ENCODE measurements around the gene VPS4A. TPM values are rescaled to one million over a fixed set of nuclear protein-coding genes. Genes with fewer than 3 reads are reported as not detected.
"Not testable (repeated sequence)": the region's sequence is repeated elsewhere in the genome, so short reads cannot be mapped to it uniquely, and the experiment has no call there.

Gene VPS4A
- 24.8 TPM for total RNA-seq

GRCh38 chr16:69310653-69311532 is at the start of gene VPS4A:
Gene VPS4A, plus strand, starts transcription at chr16:69311350. Its CDS starts 162 bp downstream, at chr16:69311512.
- peak; percentile 98 for DNase-seq (ENCODE audit: low spot score)
- intact Hi-C loops (cut with DNase I), result no loop called here
- peak; percentile 98 for ATAC-seq

DNA sequence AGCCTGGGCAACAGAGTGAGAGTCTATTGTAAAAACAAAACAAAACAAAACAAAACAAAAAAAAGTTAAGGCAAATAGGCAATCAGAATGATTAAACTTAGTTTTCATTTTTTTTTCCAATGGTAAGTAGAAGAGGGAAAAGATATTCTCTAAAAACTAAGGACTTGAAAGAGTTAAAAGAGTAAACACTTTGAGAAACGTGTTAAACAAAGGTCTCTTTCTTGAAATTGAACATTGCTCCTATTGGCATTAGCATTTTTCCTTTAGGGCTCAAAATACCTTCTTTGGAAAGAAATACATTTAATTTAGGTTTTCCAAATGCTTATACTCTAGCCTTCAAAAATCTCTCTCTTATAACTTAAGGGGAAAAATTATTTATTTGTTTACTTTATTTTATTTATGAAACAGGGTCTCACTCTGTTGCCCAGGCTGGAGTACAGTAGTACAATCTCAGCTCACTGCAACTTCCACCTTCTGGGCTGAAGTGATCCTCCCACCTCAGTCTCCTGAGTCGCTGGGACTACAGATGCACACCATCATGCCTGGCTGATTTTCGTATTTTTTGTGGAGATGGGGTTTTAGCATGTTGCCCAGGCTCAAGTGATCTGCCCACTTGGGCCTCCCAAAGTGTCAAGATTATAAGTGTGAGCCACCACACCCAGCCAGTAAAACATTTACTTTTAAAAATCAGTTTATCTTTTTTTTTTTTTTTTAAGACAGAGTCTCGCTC is 44.7 kb upstream of the VPS4A start:
- DNase-seq (ENCODE audit: low spot score) (no peak), ATAC-seq (no peak)
- intact Hi-C loops (cut with DNase I), result no loop called here

GRCh38 chr16:69267633-69268032 is 43.5 kb upstream of the VPS4A start:
- DNase-seq (ENCODE audit: low spot score) (no peak), ATAC-seq (no peak)
- intact Hi-C loops (cut with DNase I), result no loop called here

- DNase-seq (ENCODE audit: low spot score) (no peak), ATAC-seq (peak; percentile 61)
- intact Hi-C loops (cut with DNase I), result no loop called here
Measured at GRCh38 chr16:69270395-69270794, 40.8 kb upstream of the VPS4A start.

DNA sequence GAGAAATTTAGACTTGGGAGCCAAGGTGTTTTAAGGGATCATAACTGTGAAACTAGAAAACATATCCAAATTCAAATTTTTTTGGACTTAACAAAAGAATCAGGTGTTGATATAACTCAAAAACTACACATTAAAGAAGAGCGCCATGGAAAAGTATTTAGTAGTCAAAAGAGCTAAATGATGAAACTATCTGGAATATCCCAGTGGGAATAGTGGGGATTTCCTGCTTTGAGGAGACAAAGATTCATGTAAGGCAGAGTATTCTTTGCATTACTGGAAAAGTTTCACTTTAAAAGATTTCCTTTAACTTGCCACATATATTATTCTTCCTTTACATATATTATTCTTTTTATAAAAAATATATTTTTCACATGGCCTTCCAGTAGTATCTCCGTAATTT is 40.3 kb upstream of the VPS4A start:
- intact Hi-C loops (cut with DNase I), result no loop called here
- ATAC-seq (no peak), DNase-seq (ENCODE audit: low spot score) (no peak)

GRCh38 chr16:69273009-69273408 is 38.1 kb upstream of the VPS4A start:
- DNase-seq (ENCODE audit: low spot score) (no peak), ATAC-seq (no peak)
- intact Hi-C loops (cut with DNase I), result no loop called here

DNA sequence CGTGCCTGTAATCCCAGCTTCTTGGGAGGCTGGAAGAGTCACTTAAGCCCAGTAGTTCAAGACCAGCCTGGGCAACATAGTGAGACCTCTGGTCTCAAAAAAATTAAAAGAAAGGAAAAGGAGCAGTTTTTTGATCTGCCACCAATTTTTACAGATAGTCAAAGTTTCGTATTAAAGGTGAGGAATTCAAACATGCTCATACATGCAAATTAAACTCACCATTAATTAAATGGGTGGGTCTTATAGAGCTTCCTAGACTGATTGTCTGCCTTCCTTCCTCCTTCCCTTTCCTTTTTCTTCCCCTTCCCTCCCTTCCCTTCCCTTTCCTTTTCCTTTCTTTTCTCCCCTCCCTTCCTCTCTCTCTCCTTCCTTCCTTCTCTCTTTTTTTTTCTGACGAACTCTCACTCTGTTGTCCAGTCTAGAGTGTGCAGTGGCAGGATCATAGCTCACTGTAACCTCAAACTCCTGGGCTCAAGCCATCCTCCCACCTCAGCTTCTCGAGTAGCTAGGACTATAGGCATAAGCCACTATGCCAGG is 36.4 kb upstream of the VPS4A start:
- intact Hi-C loops (cut with DNase I), result no loop called here
- ATAC-seq (no peak), DNase-seq (ENCODE audit: low spot score) (no peak)

DNA sequence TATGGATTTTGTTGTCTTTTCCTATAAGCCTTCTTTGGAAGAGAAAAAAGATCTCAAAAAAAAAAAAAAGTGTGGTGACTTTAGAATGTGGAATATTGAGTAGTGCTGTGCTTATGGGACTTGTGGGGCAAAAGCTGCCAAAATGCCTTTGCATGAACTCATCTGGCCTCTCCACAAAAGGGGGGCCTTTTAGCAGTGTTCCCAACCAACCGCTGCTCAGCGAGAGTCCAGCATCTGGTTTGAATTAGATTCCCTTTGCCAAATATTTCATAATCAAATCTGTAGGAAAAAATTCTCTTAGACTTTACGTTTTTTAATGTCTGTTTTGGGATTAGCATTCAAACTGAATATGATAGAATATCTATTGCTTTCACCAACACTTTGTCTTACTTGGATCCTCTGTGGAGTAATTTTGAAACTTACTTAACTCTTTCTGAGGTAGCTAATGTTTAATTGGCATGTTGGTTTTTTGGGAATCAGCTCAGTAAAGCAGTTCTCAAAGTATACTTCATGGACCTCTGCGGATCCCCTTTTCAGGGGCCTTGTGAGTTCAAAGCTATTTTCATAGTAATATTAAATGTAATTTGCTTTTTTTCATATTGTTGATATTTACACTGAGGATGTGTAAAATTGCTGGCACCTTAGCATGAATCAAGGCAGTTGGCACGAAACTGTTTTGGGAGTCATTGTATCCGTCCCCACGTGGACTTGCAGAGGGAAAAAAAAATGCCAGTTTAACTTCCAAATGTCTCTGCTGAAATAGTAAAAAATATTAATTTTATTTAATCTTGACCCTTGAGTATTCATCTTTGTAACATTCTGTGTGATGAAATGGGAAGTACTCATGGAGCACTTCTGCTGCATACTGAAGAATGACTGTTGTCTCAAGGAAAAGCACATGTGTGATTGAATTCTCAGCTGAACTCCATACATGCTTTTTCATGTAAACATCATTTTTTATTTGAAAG is 34.7 kb upstream of the VPS4A start:
- ATAC-seq (peak; percentile 99), DNase-seq (ENCODE audit: low spot score) (peak; percentile 78)
- intact Hi-C loops (cut with DNase I), result no loop called here

- DNase-seq (ENCODE audit: low spot score) (no peak), ATAC-seq (no peak)
- intact Hi-C loops (cut with DNase I), result no loop called here
Measured at GRCh38 chr16:69277413-69277812, 33.7 kb upstream of the VPS4A start.

- DNase-seq (ENCODE audit: low spot score) (no peak), ATAC-seq (no peak)
- intact Hi-C loops (cut with DNase I), result no loop called here
Measured at GRCh38 chr16:69283851-69284250, 27.3 kb upstream of the VPS4A start.

- DNase-seq (ENCODE audit: low spot score), result no peak
- intact Hi-C loops (cut with DNase I), result loop anchor here (5.0 kb wide), 1 partner anchor 133 kb away; no protein-coding TSS in a partner anchor
Measured at GRCh38 chr16:69285240-69285639, 25.9 kb upstream of the VPS4A start.

DNA sequence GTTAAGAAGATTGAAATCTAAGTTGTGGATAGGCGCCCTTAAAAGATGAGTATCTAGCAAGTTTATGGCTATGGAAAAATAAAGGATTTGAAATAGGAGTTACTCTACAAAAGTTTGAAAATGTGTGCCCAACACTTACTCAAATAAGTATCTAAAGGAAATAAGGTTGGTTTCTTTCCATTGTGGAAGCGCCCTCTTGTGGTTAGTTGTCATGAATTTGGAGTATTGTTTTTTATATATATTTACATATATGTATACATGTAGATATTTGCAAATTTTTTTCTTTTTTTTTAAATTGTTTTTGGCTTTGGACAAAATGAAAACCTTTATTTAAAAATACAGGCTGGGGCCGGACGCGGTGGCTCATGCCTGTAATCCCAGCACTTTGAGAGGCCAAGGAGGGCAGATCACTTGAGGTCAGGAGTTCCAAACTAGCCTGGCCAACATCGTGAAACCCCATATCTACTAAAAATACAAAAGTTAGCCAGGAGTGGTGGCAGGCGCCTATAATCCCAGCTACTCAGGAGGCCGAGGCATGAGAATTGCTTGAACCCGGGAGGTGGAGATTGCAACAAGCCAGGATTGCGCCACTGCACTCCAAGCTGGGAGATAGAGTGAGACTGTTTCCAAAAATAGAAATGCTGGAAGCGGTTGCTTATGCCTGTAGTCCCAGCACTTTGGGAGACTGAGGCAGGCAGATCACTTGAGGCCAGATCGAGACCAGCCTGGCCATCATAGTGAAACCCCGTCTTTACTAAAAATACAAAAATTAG is 24.0 kb upstream of the VPS4A start:
- peak; percentile 69 for DNase-seq (ENCODE audit: low spot score)
- intact Hi-C loops (cut with DNase I), result loop anchor here (5.0 kb wide), 1 partner anchor 135 kb away; no protein-coding TSS in a partner anchor

More at GRCh38 chr16:69285240-69285639, 25.9 kb upstream of the VPS4A start:
- no peak for ATAC-seq

DNA sequence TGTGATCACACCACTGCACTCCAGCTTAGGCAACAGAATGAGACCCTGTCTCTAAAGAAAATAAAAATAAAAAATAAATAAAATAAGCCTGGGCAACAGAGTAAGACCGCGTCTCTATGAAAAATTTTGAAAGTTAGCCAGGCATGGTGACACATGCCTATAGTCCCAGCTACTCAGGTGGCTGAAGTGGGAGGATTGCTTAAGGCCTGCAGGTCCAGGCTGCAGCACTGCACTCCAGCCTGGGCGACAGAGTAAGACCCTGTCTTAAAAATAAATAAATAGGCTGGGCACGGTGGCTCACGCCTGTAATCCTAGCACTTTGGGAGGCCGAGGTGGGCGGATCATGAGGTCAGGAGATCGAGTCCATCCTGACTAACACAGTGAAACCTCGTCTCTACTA is 19.5 kb upstream of the VPS4A start:
- ATAC-seq; DNase-seq (ENCODE audit: low spot score); intact Hi-C loops (cut with DNase I): not testable (repeated sequence)

More for the DNA sequence above, 24.0 kb upstream of the VPS4A start:
- peak; percentile 91 for ATAC-seq

DNA sequence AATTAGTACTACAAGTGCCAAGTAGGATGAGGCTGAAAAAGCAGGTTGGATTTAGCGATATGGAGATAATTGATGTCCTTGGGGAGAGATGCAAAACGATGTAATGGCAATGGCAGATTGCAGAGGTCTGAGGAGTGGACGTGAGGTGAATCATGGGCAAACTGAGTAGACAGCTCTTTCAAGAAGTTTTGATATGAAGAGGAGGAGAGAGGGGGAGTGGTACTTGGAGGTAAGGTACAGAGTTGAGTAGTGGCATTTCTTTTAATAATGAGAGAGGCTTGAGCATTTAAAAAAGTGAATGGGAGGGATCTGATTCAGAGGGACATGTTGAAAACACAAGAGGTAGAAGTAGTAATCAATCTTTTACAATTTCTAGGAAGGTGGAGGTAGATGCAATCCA is 17.7 kb upstream of the VPS4A start:
- intact Hi-C loops (cut with DNase I), result no loop called here
- no peak for DNase-seq (ENCODE audit: low spot score)
- ATAC-seq, result no peak

GRCh38 chr16:69294051-69294450 is 17.1 kb upstream of the VPS4A start:
- intact Hi-C loops (cut with DNase I), result no loop called here
- no peak for ATAC-seq
- DNase-seq (ENCODE audit: low spot score), result no peak

DNA sequence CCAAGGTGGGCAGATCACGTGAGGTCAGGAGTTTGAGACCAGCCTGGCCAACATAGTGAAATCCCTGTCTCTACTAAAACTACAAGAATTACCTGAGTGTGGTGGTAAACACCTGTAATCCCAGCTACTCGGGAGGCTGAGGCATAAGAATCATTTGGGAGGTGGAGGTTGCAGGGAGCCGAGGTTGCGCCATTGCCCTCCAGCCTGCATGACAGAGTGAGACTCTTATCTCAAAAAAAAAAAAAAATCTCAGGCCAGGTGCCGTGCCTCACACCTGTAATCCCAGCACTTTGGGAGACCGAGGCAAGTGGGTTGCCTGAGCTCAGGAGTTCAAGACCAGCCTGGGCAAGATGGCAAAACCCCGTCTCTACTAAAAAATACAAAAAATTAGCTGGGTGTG is 14.4 kb upstream of the VPS4A start:
- DNase-seq (ENCODE audit: low spot score); ATAC-seq; intact Hi-C loops (cut with DNase I): not testable (repeated sequence)

DNA sequence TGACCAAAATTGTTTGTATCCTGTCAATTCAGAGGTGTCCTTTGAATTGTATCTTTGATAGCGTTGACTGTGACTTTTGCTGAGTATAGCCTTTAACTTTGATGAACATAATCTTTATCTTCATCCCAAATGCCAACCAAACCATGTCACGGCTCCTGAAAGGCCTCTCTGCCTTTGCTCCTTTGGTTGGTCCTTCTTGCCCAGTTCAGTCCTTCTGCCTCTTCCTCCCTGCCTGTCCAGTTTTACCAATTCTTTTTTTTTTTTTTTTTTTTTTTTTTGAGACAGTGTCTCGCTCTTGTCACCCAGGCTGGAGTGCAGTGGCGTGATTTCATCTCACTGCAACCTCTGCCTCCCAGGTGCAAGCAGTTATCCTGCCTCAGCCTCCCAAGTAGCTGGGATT is 12.9 kb upstream of the VPS4A start:
- no peak for DNase-seq (ENCODE audit: low spot score)
- intact Hi-C loops (cut with DNase I), result no loop called here
- no peak for ATAC-seq

DNA sequence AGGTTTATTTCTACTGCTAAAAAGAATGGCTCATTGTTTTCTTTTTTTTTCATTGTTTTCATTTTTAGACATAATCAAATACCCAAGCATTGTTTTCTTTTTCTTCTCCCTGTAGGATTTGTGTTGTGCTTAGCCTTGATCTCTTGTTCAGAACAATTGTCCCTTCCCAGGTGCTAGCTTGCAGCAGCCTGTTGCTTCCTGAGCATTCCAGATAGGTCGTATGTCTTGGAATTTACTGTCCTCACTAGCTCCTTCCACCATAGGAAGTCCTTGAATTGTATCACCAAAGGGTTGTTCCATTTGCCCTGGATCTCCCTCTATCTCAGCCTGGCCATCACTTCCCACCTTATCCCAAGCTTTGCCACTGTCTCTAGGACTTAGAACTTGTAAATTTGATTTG is 10.0 kb upstream of the VPS4A start:
- intact Hi-C loops (cut with DNase I), result no loop called here
- DNase-seq (ENCODE audit: low spot score) (no peak), ATAC-seq (no peak)

All from sciatic nerve (tissue), 2 donors.